Upper lobe of right lung (tissue), 1 donor: ENCODE data around the gene CTDP1. TPM values are rescaled to one million over a fixed set of nuclear protein-coding genes. Genes with fewer than 3 reads are reported as not detected.

Experiments
- ATAC-seq: fragments of 200-7000 bp; cut with Tn5 transposase; one replicate; pipeline ENCODE4 v1.9.1; 2020; ENCODE audit warnings: mild to moderate bottlenecking, moderate library complexity
- DNase-seq: peaks from one replicate; pipeline ENCODE4 v3.0.0-alpha.2; 2020
- H3K27ac ChIP-seq: fragments of 200-600 bp; one replicate; pipeline ENCODE4 v1.8.0; 2022
- H3K27me3 ChIP-seq: fragments of 200-600 bp; one replicate; pipeline ENCODE4 v1.8.0; 2022; ENCODE audit warnings: mild to moderate bottlenecking
- H3K36me3 ChIP-seq: fragments of 200-600 bp; one replicate; pipeline ENCODE4 v1.8.0; 2022
- H3K4me1 ChIP-seq: fragments of 200-600 bp; one replicate; pipeline ENCODE4 v1.8.0; 2022
- H3K4me3 ChIP-seq: fragments of 200-600 bp; one replicate; pipeline ENCODE4 v1.8.0; 2022; ENCODE audit warnings: mild to moderate bottlenecking
- H3K9me3 ChIP-seq: fragments of 200-600 bp; one replicate; pipeline ENCODE4 v1.8.0; 2022
- intact Hi-C: fragments of 100-400 bp; cut with DNase I; formaldehyde crosslinking; loops from one replicate; pipeline ENCODE4 v1.11.0; 2022
- total RNA-seq: library from RNA; stranded (reverse); fragmentation: NEBNext Ultra II Directional; extraction: Animal tissue kit (Norgen Biotek cat#: 25700); gene quantifications from one replicate; pipeline ENCODE4 v1.2.1, GENCODE V29; 2021
- TF ChIP-seq, protein P1 (sequence below): fragments of 200-600 bp; IDR thresholded peaks from one replicate; pipeline ENCODE4 v1.8.0; 2022; ENCODE audit warnings: antibody characterized with exemption
- donor health status: DM: no; HTN: yes; CAD: no; lungs with severe emphysema.

CTDP1 gene
- total RNA-seq, 1 donor from 2014 or later: 23.0 TPM

DNA sequence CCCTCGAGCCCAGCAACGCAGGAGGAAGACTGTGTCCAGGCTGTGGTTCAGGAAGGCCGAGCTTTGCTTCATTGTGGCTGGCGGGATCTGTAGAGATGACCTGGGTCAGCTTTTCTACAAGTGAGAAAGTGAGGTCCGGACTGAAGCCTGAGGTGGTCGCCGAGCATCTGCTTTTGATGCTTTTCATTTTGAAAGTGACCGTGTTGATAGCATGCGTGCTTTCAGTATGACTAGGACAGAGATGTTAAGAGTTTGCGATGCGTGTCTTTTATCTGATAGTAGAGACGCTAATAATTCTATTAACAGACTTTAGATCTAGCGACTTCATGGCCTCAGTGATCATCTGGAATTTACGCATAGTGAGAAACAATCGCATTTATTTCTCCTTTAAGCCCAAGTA is 28.1 kb downstream of the CTDP1 start:
- ATAC-seq: no peak
- H3K27ac ChIP-seq: no peak overlapping the region
- DNase-seq: no peak
- H3K4me3 ChIP-seq: no peak overlapping the region
- TF ChIP-seq, protein P1, sequence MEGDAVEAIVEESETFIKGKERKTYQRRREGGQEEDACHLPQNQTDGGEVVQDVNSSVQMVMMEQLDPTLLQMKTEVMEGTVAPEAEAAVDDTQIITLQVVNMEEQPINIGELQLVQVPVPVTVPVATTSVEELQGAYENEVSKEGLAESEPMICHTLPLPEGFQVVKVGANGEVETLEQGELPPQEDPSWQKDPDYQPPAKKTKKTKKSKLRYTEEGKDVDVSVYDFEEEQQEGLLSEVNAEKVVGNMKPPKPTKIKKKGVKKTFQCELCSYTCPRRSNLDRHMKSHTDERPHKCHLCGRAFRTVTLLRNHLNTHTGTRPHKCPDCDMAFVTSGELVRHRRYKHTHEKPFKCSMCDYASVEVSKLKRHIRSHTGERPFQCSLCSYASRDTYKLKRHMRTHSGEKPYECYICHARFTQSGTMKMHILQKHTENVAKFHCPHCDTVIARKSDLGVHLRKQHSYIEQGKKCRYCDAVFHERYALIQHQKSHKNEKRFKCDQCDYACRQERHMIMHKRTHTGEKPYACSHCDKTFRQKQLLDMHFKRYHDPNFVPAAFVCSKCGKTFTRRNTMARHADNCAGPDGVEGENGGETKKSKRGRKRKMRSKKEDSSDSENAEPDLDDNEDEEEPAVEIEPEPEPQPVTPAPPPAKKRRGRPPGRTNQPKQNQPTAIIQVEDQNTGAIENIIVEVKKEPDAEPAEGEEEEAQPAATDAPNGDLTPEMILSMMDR: no peak
- intact Hi-C loops: no loop called here
- no peaks in the 10 kb centered on the region for H3K9me3 ChIP-seq
- peaks cover 70% of the 10 kb centered on the region for H3K36me3 ChIP-seq
- H3K27me3 ChIP-seq: no peaks in the 10 kb centered on the region
- no peaks in the 10 kb centered on the region for H3K4me1 ChIP-seq

GRCh38 chr18:79708412-79708811 is 28.8 kb downstream of the CTDP1 start:
- DNase-seq (no peak), ATAC-seq (no peak)
- Histone ChIP-seq H3K4me3 (no peak overlapping the region), H3K27ac (no peak overlapping the region), H3K4me1 (no peaks in the 10 kb centered on the region), H3K27me3 (no peaks in the 10 kb centered on the region), H3K36me3 (peaks cover 76% of the 10 kb centered on the region), H3K9me3 (no peaks in the 10 kb centered on the region)
- intact Hi-C loops: no loop called here
- TF ChIP-seq, protein P1: no peak

DNA sequence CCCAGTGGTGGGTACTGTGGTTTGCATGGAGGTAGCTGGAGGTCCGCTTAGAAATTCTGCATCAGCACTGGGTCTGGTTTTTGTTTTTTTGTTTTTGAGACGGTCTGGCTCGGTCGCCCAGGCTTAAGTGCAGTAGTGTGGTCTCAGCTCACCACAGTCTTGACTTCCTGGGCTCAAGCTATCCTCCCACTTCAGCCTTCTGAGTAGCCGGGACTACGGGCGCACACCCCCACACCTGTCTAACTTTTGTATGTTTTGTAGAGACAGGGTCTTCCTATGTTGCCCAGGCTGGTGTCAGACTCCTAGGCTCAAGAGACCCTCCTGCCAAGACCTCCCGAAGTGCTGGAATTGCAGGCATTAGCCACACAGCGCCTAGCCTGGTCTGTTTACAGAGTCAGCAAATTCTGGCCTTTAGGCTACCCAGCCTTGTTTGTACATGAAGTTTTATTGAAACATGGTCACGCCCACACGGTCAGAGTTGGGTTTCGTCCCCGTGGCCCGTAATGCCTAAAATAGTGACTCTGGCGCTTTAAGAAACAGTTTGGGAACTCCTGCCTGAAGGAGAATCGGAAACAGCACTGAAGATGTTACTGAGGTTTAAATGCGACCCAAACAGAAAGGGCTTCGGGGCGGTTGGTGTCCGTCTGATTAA is 32.7 kb downstream of the CTDP1 start:
- H3K36me3 ChIP-seq: peaks cover 76% of the 10 kb centered on the region
- H3K27ac ChIP-seq: no peak overlapping the region
- no peak overlapping the region for H3K4me3 ChIP-seq
- no peak for DNase-seq
- no peaks in the 10 kb centered on the region for H3K9me3 ChIP-seq
- intact Hi-C loops: no loop called here
- no peaks in the 10 kb centered on the region for H3K27me3 ChIP-seq
- TF ChIP-seq, protein P1: no peak
- no peak for ATAC-seq
- H3K4me1 ChIP-seq: no peaks in the 10 kb centered on the region

DNA sequence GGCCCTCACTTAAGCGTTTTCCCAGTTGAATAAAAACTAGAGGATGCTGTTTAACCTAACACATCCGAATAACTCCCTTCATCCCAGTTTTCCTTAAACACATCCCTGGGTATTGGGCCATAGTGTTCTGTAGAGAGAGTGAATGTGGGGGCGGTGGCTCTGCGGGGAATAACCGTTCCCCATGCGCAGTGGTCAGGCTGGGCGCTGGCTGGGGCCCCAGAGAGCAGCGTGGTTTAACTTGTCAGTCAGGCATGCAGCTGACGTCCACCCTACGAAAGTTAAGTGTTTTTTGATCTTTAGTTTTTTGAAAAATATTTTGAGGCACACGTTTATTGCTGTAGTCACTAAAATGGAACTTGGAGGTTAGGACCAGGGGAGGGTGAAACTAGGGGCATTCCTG is 33.7 kb downstream of the CTDP1 start:
- no peak for ATAC-seq
- Histone ChIP-seq H3K4me3 (no peak overlapping the region), H3K9me3 (no peaks in the 10 kb centered on the region), H3K4me1 (no peaks in the 10 kb centered on the region), H3K27me3 (no peaks in the 10 kb centered on the region), H3K36me3 (peaks cover 76% of the 10 kb centered on the region), H3K27ac (no peak overlapping the region)
- no peak for DNase-seq
- TF ChIP-seq, protein P1: no peak
- intact Hi-C loops: no loop called here

- intact Hi-C loops: no loop called here
- Histone ChIP-seq H3K27me3 (no peaks in the 10 kb centered on the region), H3K9me3 (no peaks in the 10 kb centered on the region), H3K27ac (no peak overlapping the region), H3K4me1 (no peaks in the 10 kb centered on the region), H3K4me3 (no peak overlapping the region), H3K36me3 (peaks cover 75% of the 10 kb centered on the region)
- DNase-seq: no peak
- no peak for ATAC-seq
- TF ChIP-seq, protein P1: no peak
Measured at GRCh38 chr18:79714531-79715240, 35.1 kb downstream of the CTDP1 start.
